B cell (primary cell): ENCODE results near the gene KLHL17. TPM values are rescaled to one million over a fixed set of nuclear protein-coding genes. Genes with fewer than 3 reads are reported as not detected.

Source experiments
- ATAC-seq: fragments of 200-7000 bp; cut with Tn5 transposase; one replicate; pipeline ENCODE4 v1.10.0; 2021; ENCODE audit warnings: low read depth, mild to moderate bottlenecking, moderate number of reproducible peaks, moderate library complexity
- CTCF ChIA-PET: fragments of 350-600 bp; sonication (Branson Sonifier 250); formaldehyde crosslinking; loops from one replicate; lab custom pipeline; 2021; ENCODE audit warnings: antibody characterized with exemption, inconsistent platforms; lab: Charles Lee
- POLR2A ChIA-PET: fragments of 350-600 bp; sonication (Branson Sonifier 250); formaldehyde crosslinking; loops from one replicate; lab custom pipeline; 2021; ENCODE audit warnings: antibody characterized with exemption; lab: Charles Lee
- DNase-seq: peaks from one replicate; pipeline ENCODE4 v3.0.0; 2013
- H2AFZ ChIP-seq: 2 replicates; pipeline ENCODE4 v1.6.1; 2012; ENCODE audit warnings: mild to moderate bottlenecking, low read depth, low read length; ENCODE audit not compliant: insufficient read depth, poor library complexity, severe bottlenecking
- H3K27ac ChIP-seq, 2 donors: 1 replicate in 1 of 2; 2 replicates in 1 of 2; pipeline ENCODE4 v1.5.1; 2012 to 2013; ENCODE audit warnings: low read length in 2 of 2, mild to moderate bottlenecking in 2 of 2, moderate library complexity in 1 of 2
- H3K27me3 ChIP-seq, 4 experiments: fragments of 200-600 bp in 1 of 4; sonication (generic) in 1 of 4; replicated peaks in 1 of 4; 1 replicate in 2 of 4; 2 replicates in 2 of 4; pipeline versions ENCODE4 v1.6.1 to v1.7.0; 2013 to 2016; ENCODE audit warnings: low read length in 3 of 4, mild to moderate bottlenecking in 2 of 4, mixed read lengths in 1 of 4, moderate library complexity in 1 of 4; ENCODE audit not compliant: insufficient read depth in 4 of 4, control insufficient read depth in 3 of 4; ENCODE audit errors: control extremely low read depth in 1 of 4
- H3K36me3 ChIP-seq, 2 experiments: replicated peaks in 1 of 2; 1 replicate in 1 of 2; 2 replicates in 1 of 2; pipeline versions ENCODE4 v1.6.1 to v1.7.1; 2013; ENCODE audit warnings: low read length in 1 of 2; ENCODE audit not compliant: insufficient read depth in 2 of 2, control insufficient read depth in 1 of 2; ENCODE audit errors: control extremely low read depth in 1 of 2, extremely low read depth in 1 of 2
- H3K4me1 ChIP-seq, 2 donors: fragments of 200-600 bp in 1 of 2; sonication (generic) in 1 of 2; 1 replicate in 1 of 2; 2 replicates in 1 of 2; pipeline versions ENCODE4 v1.5.1 to v1.6.1; 2013 to 2017; ENCODE audit warnings: low read length in 2 of 2; ENCODE audit not compliant: control insufficient read depth in 2 of 2, insufficient read depth in 2 of 2
- H3K4me2 ChIP-seq: replicated peaks from 2 replicates; pipeline ENCODE3; 2012; ENCODE audit warnings: mild to moderate bottlenecking, low read depth, low read length; ENCODE audit not compliant: poor library complexity, severe bottlenecking
- H3K4me3 ChIP-seq, 5 experiments: fragments of 200-600 bp in 1 of 5; sonication (generic) in 1 of 5; 1 replicate in 3 of 5; 2 replicates in 2 of 5; pipeline versions ENCODE4 v1.5.1 to v1.7.0; 2011 to 2016; ENCODE audit warnings: low read length in 4 of 5, mild to moderate bottlenecking in 4 of 5, low read depth in 2 of 5, control low read depth in 1 of 5, moderate library complexity in 1 of 5; ENCODE audit not compliant: insufficient read depth in 1 of 5; ENCODE audit errors: control extremely low read depth in 1 of 5, extremely low read depth in 1 of 5
- H3K79me2 ChIP-seq: fragments of 200-600 bp; sonication (generic); one replicate; pipeline ENCODE4 v1.6.0; 2016; ENCODE audit warnings: low read length; ENCODE audit not compliant: control insufficient read depth, insufficient read depth
- H3K9ac ChIP-seq: fragments of 200-600 bp; sonication (generic); 2 replicates; pipeline ENCODE4 v1.6.1; 2017; ENCODE audit warnings: mild to moderate bottlenecking, low read length, moderate library complexity
- H3K9me3 ChIP-seq, 3 donors: one replicate each; pipeline versions ENCODE4 v1.6.1 to v1.7.1; 2013; ENCODE audit warnings: low read length in 2 of 3; ENCODE audit not compliant: control insufficient read depth in 2 of 3, insufficient read depth in 1 of 3; ENCODE audit errors: control extremely low read depth in 1 of 3
- H4K20me1 ChIP-seq: 2 replicates; pipeline ENCODE4 v1.6.0; 2012; ENCODE audit warnings: mild to moderate bottlenecking, low read length; ENCODE audit not compliant: insufficient read depth, control insufficient read depth, poor library complexity, severe bottlenecking
- H3K27ac Mint-ChIP-seq: one replicate; pipeline ENCODE4 v1.8.0; 2021; ENCODE audit warnings: mixed read lengths
- H3K27me3 Mint-ChIP-seq: one replicate; pipeline ENCODE4 v1.8.0; 2021; ENCODE audit warnings: mixed read lengths
- H3K4me1 Mint-ChIP-seq: one replicate; pipeline ENCODE4 v1.8.0; 2021; ENCODE audit warnings: mixed read lengths
- H3K4me3 Mint-ChIP-seq: one replicate; pipeline ENCODE4 v1.8.0; 2021; ENCODE audit warnings: mixed read lengths
- H3K9me3 Mint-ChIP-seq: one replicate; pipeline ENCODE4 v1.8.0; 2022; ENCODE audit warnings: mixed read lengths; ENCODE audit not compliant: insufficient read depth
- CTCF ChIP-seq: fragments of 200-600 bp; IDR thresholded peaks from one replicate; pipeline ENCODE4 v1.8.0; 2022; ENCODE audit warnings: antibody characterized with exemption, mild to moderate bottlenecking
- EZH2 ChIP-seq: IDR thresholded peaks from 2 replicates; pipeline ENCODE4 v1.6.1; 2012; ENCODE audit warnings: borderline replicate concordance, low read depth, mild to moderate bottlenecking, moderate library complexity, low read length; ENCODE audit not compliant: insufficient read depth, poor library complexity, severe bottlenecking
- WGBS: methylation state at CpG from one replicate; pipeline ENCODE4 v1.1.5; 2013; ENCODE audit warnings: missing lambda C conversion rate; ENCODE audit not compliant: insufficient coverage; 5-methylcytosine and 5-hydroxymethylcytosine counted together
- intact Hi-C: fragments of 100-400 bp; cut with micrococcal nuclease; formaldehyde crosslinking; loops from one replicate; pipeline ENCODE4 v1.10.0; 2022
- polyA plus RNA-seq: library from polyadenylated mRNA; depleted of rRNA; stranded (reverse); fragments of >200 nt; gene quantifications from 2 replicates; pipeline ENCODE4 v1.2.3, GENCODE V29; 2012
- total RNA-seq, 2 donors: library from RNA; stranded (reverse); fragments of 120-200 nt in 1 of 2; gene quantifications; 1 replicate in 1 of 2; 2 replicates in 1 of 2; pipeline versions ENCODE4 v1.2.3 to v1.2.4, GENCODE V29; 2013 to 2022

The KLHL17 gene
- total and polyA plus RNA-seq, 2 donors (not counting 1 experiment from before 2014, with no cell fraction given) = 30.1 to 57.5 TPM

GRCh38 chr1:918843-919242, 41.5 kb upstream of the KLHL17 start:
- H3K4me3 ChIP-seq = no peak overlapping the region
- ChIA-PET CTCF (interaction anchor here (1.6 kb wide), 1 partner anchor 13 kb away, joined by 3 read pairs; no protein-coding TSS in a partner anchor), POLR2A (no interaction called here)
- no peaks in the 10 kb centered on the region for H3K79me2 ChIP-seq
- intact Hi-C loops = no loop called here
- no peak overlapping the region for H3K27ac ChIP-seq
- WGBS = 93% methylated on average over 6 of the region's 6 CpGs
- peaks cover 23 to 32% of the 10 kb centered on the region in 2 donors for H3K4me1 ChIP-seq
- TF ChIP-seq CTCF (no peak), EZH2 (no peak)
- ATAC-seq = no peak
- peaks cover 0 to 66% (median 33%) of the 10 kb centered on the region in 4 experiments for H3K27me3 ChIP-seq
- H3K4me3 Mint-ChIP-seq = no peak overlapping the region
- H3K9ac ChIP-seq = no peak overlapping the region
- H3K27ac Mint-ChIP-seq = no peak overlapping the region
- no peak overlapping the region for H2AFZ ChIP-seq
- H3K4me2 ChIP-seq = no peak overlapping the region
- DNase-seq = no peak
- peaks cover 18% of the 10 kb centered on the region for H3K4me1 Mint-ChIP-seq
- peaks cover 0 to 18% (median 0%) of the 10 kb centered on the region in 3 donors for H3K9me3 ChIP-seq
- peaks cover 42% of the 10 kb centered on the region for H3K27me3 Mint-ChIP-seq
- H4K20me1 ChIP-seq = no peaks in the 10 kb centered on the region
- no peaks in the 10 kb centered on the region for H3K36me3 ChIP-seq
- no peaks in the 10 kb centered on the region for H3K9me3 Mint-ChIP-seq

GRCh38 chr1:919271-919872, 41.0 kb upstream of the KLHL17 start:
- no peaks in the 10 kb centered on the region for H3K9me3 Mint-ChIP-seq
- no peaks in the 10 kb centered on the region for H4K20me1 ChIP-seq
- no peak overlapping the region for H2AFZ ChIP-seq
- H3K27ac ChIP-seq = no peak overlapping the region
- TF ChIP-seq CTCF (no peak), EZH2 (no peak)
- H3K27me3 Mint-ChIP-seq = peaks cover 42% of the 10 kb centered on the region
- H3K27me3 ChIP-seq = peaks cover 0 to 65% (median 33%) of the 10 kb centered on the region in 4 experiments
- H3K4me3 Mint-ChIP-seq = no peak overlapping the region
- H3K27ac Mint-ChIP-seq = no peak overlapping the region
- no peak for ATAC-seq
- peaks cover 23 to 32% of the 10 kb centered on the region in 2 donors for H3K4me1 ChIP-seq
- DNase-seq = no peak
- CTCF ChIA-PET = interaction anchor here (1.6 kb wide), 1 partner anchor 14 kb away, joined by 3 read pairs; no protein-coding TSS in a partner anchor
- no peak overlapping the region for H3K4me2 ChIP-seq
- intact Hi-C loops = no loop called here
- no peaks in the 10 kb centered on the region for H3K79me2 ChIP-seq
- no peak overlapping the region for H3K9ac ChIP-seq
- WGBS = 95% methylated on average over 24 of the region's 29 CpGs
- no peak overlapping the region for H3K4me3 ChIP-seq
- H3K4me1 Mint-ChIP-seq = peaks cover 18% of the 10 kb centered on the region
- peaks cover 0 to 18% (median 0%) of the 10 kb centered on the region in 3 donors for H3K9me3 ChIP-seq
- POLR2A ChIA-PET = no interaction called here
- H3K36me3 ChIP-seq = no peaks in the 10 kb centered on the region
